ENCODE results near the gene DNAJC5. TPM values are rescaled to one million over a fixed set of nuclear protein-coding genes. Genes with fewer than 3 reads are reported as not detected.

DNAJC5 gene
- total and polyA plus RNA-seq, 9 donors: 11.1 to 32.8 (median 26.5) TPM

- TF ChIP-seq CTCF (IDR thresholded peaks at IDR 0.05) (no peak), EP300 (IDR thresholded peaks at IDR 0.05) (no peak), POLR2A (IDR thresholded peaks at IDR 0.05) (no peak)
- H3K36me3 ChIP-seq: no peaks in the 10 kb centered on the region
- peak in 2 of 5 donors; percentile 41 to 50 for DNase-seq
- intact Hi-C loops (cut with DNase I): no loop called here
- H3K4me3 ChIP-seq: no peak overlapping the region
- H3K27ac ChIP-seq: no peak overlapping the region
- WGBS, 3 donors: 83 to 86% (median 83%) methylated on average over 30 to 35 of the region's 35 CpGs
- H3K9me3 ChIP-seq: no peaks in the 10 kb centered on the region
- no peaks in the 10 kb centered on the region for H3K4me1 ChIP-seq (ENCODE audit: insufficient read depth)
- no peaks in the 10 kb centered on the region for H3K27me3 ChIP-seq
These were observed 49.4 kb downstream of the DNAJC5 start for GRCh38 chr20:63944078-63944941.

- no peak for TF ChIP-seq EP300 (IDR thresholded peaks at IDR 0.05)
- TF ChIP-seq CTCF (IDR thresholded peaks at IDR 0.05): no peak
- TF ChIP-seq POLR2A (IDR thresholded peaks at IDR 0.05): no peak
- Histone ChIP-seq H3K36me3 (no peaks in the 10 kb centered on the region), H3K4me3 (no peak overlapping the region), H3K4me1 (ENCODE audit: insufficient read depth) (peaks cover 6% of the 10 kb centered on the region), H3K27me3 (no peaks in the 10 kb centered on the region), H3K9me3 (no peaks in the 10 kb centered on the region), H3K27ac (no peak overlapping the region)
- 80 to 84% (median 80%) methylated on average over 16 to 17 of the region's 17 CpGs for WGBS, 3 donors
- peak in 1 of 5 donors; percentile 28 for DNase-seq
- intact Hi-C loops (cut with DNase I): no loop called here
These were observed 50.2 kb downstream of the DNAJC5 start for GRCh38 chr20:63945031-63945658.

GRCh38 chr20:63945921-63946920, 51.3 kb downstream of the DNAJC5 start:
- H3K27ac ChIP-seq: no peak overlapping the region
- DNase-seq: peak in 3 of 5 donors; percentile 13 to 40 (median 36)
- no peaks in the 10 kb centered on the region for H3K9me3 ChIP-seq
- TF ChIP-seq POLR2A (IDR thresholded peaks at IDR 0.05): no peak
- no peak for TF ChIP-seq EP300 (IDR thresholded peaks at IDR 0.05)
- TF ChIP-seq CTCF (IDR thresholded peaks at IDR 0.05): no peak
- no peaks in the 10 kb centered on the region for H3K27me3 ChIP-seq
- 88 to 92% (median 88%) methylated on average over 37 to 39 of the region's 39 CpGs for WGBS, 3 donors
- intact Hi-C loops (cut with DNase I): no loop called here
- peaks cover 14% of the 10 kb centered on the region for H3K4me1 ChIP-seq (ENCODE audit: insufficient read depth)
- no peaks in the 10 kb centered on the region for H3K36me3 ChIP-seq
- no peak overlapping the region for H3K4me3 ChIP-seq

Data from ovary (tissue), 9 donors.